Dedifferentiated amniotic fluid mesenchymal stem cell (primary cell): ENCODE data around the gene DMPK.

Source experiments
- DNase-seq: peaks from one replicate; pipeline ENCODE4 v3.0.0-alpha.2; 2016; ENCODE audit errors: extremely low spot score

The DMPK gene

GRCh38 chr19:45782162-45782691, at the start of gene DMPK:
TSS of gene DMPK (minus strand) at chr19:45782490. CDS start at chr19:45782352, 138 bp downstream.
- DNase-seq, result no peak

- no peak for DNase-seq
These were observed 46.7 kb upstream of the DMPK start for GRCh38 chr19:45828945-45829344.

GRCh38 chr19:45828523-45828922, 46.2 kb upstream of the DMPK start:
- DNase-seq, result no peak

- DNase-seq, result no peak
These were observed 45.3 kb upstream of the DMPK start for GRCh38 chr19:45827459-45828093.

- no peak for DNase-seq
These were observed 44.6 kb upstream of the DMPK start for GRCh38 chr19:45826934-45827333.

GRCh38 chr19:45825917-45826893, 43.9 kb upstream of the DMPK start:
- DNase-seq, result no peak

GRCh38 chr19:45825263-45825605, 42.9 kb upstream of the DMPK start:
- no peak for DNase-seq

- DNase-seq, result no peak
These were observed 42.4 kb upstream of the DMPK start for GRCh38 chr19:45824531-45825262.

GRCh38 chr19:45824041-45824471, 41.8 kb upstream of the DMPK start:
- DNase-seq, result no peak

GRCh38 chr19:45823182-45823581, 40.9 kb upstream of the DMPK start:
- DNase-seq, result no peak

- DNase-seq, result no peak
These were observed 40.4 kb upstream of the DMPK start for GRCh38 chr19:45822716-45823115.

- DNase-seq, result no peak
These were observed 39.3 kb upstream of the DMPK start for GRCh38 chr19:45821570-45821969.

GRCh38 chr19:45821103-45821521, 38.8 kb upstream of the DMPK start:
- DNase-seq, result no peak

GRCh38 chr19:45820413-45821102, 38.3 kb upstream of the DMPK start:
- no peak for DNase-seq

- DNase-seq, result no peak
These were observed 37.5 kb upstream of the DMPK start for GRCh38 chr19:45819769-45820168.

GRCh38 chr19:45817725-45818301, 35.5 kb upstream of the DMPK start:
- no peak for DNase-seq

- peak; percentile 90 for DNase-seq
These were observed 34.9 kb upstream of the DMPK start for GRCh38 chr19:45817010-45817724.

GRCh38 chr19:45816236-45817009, 34.1 kb upstream of the DMPK start:
- no peak for DNase-seq

GRCh38 chr19:45815481-45816216, 33.4 kb upstream of the DMPK start:
- DNase-seq, result no peak
